Testis (tissue), 3 donors: ENCODE measurements around the gene SIAH1. TPM values are rescaled to one million over a fixed set of nuclear protein-coding genes. Genes with fewer than 3 reads are reported as not detected.
"Not testable (repeated sequence)": the region's sequence is repeated elsewhere in the genome, so short reads cannot be mapped to it uniquely, and the experiment has no call there.

Experiments
- DNase-seq: peaks from one replicate; pipeline ENCODE4 v3.0.0-alpha.2; 2019
- H3K27ac ChIP-seq, 2 donors: fragments of 200-600 bp; sonication (generic); one replicate each; pipeline ENCODE4 v1.5.1; 2019
- H3K27me3 ChIP-seq: fragments of 200-600 bp; sonication (generic); one replicate; pipeline ENCODE4 v1.5.1; 2019
- H3K36me3 ChIP-seq: fragments of 200-600 bp; sonication (generic); one replicate; pipeline ENCODE4 v1.5.1; 2017; ENCODE audit warnings: low read depth; ENCODE audit errors: missing control alignments
- H3K4me1 ChIP-seq: fragments of 200-600 bp; sonication (generic); one replicate; pipeline ENCODE4 v1.5.1; 2019
- H3K4me3 ChIP-seq, 2 donors: fragments of 200-600 bp; sonication (generic); one replicate each; pipeline ENCODE4 v1.5.1; 2017 to 2019
- H3K9me3 ChIP-seq: fragments of 200-600 bp; sonication (generic); one replicate; pipeline ENCODE4 v1.5.1; 2017
- CTCF ChIP-seq, 3 experiments: fragments of 450-650 bp in 2 of 3; fragments of 200-600 bp in 1 of 3; sonication (generic) in 1 of 3; IDR thresholded peaks; one replicate each; pipeline ENCODE4 v1.5.1; 2016 to 2019; ENCODE audit warnings: antibody characterized with exemption in 3 of 3, mild to moderate bottlenecking in 2 of 3, moderate library complexity in 1 of 3
- POLR2A ChIP-seq: fragments of 450-650 bp; IDR thresholded peaks from one replicate; pipeline ENCODE4 v1.6.1; 2017; ENCODE audit warnings: antibody characterized with exemption, mild to moderate bottlenecking, moderate library complexity
- WGBS, 2 donors: methylation state at CpG; one replicate each; pipeline ENCODE4 v1.1.5; 2018; 5-methylcytosine and 5-hydroxymethylcytosine counted together
- intact Hi-C: fragments of 100-400 bp; cut with DNase I; formaldehyde crosslinking; loops from one replicate; pipeline ENCODE4 v1.15.1; 2023; ENCODE audit warnings: low total_unique reads
- polyA plus RNA-seq: library from polyadenylated mRNA; stranded (reverse); fragments of 350-450 nt; fragmentation: Illumina TruSeq; extraction: RNeasy Lipid Tissue Mini Kit (QIAGEN cat#74804); gene quantifications from one replicate; pipeline ENCODE4 v1.2.3, GENCODE V29; 2014; ENCODE audit warnings: low read depth, low replicate concordance; ENCODE audit not compliant: insufficient read depth
- total RNA-seq, 2 donors: library from RNA; depleted of rRNA; stranded (reverse); fragments of >200 nt; gene quantifications; one replicate each; pipeline ENCODE4 v1.2.3, GENCODE V29; 2016

Gene SIAH1
- total and polyA plus RNA-seq, 3 donors from 2014 or later, result 48.2 to 60.3 (median 53.7) TPM

- H3K27ac ChIP-seq, result no peak overlapping the region
- intact Hi-C loops, result no loop called here
- no peak overlapping the region for H3K4me3 ChIP-seq
- 57 to 65% methylated on average over 1 of the region's 1 CpG for WGBS, 2 donors
- TF ChIP-seq CTCF (IDR thresholded peaks at IDR 0.05), result no peak
- no peak for TF ChIP-seq POLR2A
- H3K4me1 ChIP-seq, result peaks cover 69% of the 10 kb centered on the region
- no peaks in the 10 kb centered on the region for H3K27me3 ChIP-seq
- no peaks in the 10 kb centered on the region for H3K9me3 ChIP-seq
- DNase-seq, result no peak
- no peaks in the 10 kb centered on the region for H3K36me3 ChIP-seq
These were observed 6.4 kb downstream of the SIAH1 start for GRCh38 chr16:48378836-48379235.

GRCh38 chr16:48378276-48378675 lies 6.9 kb downstream of the SIAH1 start:
- TF ChIP-seq CTCF (IDR thresholded peaks at IDR 0.05), result no peak
- TF ChIP-seq POLR2A, result no peak
- Histone ChIP-seq H3K4me1 (peaks cover 68% of the 10 kb centered on the region), H3K27me3 (no peaks in the 10 kb centered on the region), H3K9me3 (no peaks in the 10 kb centered on the region), H3K4me3 (no peak overlapping the region), H3K27ac (no peak overlapping the region), H3K36me3 (no peaks in the 10 kb centered on the region)
- WGBS, 2 donors, result 78 to 83% methylated on average over 5 of the region's 5 CpGs
- intact Hi-C loops, result no loop called here
- no peak for DNase-seq

GRCh38 chr16:48377301-48377700 lies 7.9 kb downstream of the SIAH1 start:
- 92 to 97% methylated on average over 7 of the region's 7 CpGs for WGBS, 2 donors
- intact Hi-C loops, H3K27ac ChIP-seq, H3K4me3 ChIP-seq, H3K27me3 ChIP-seq, DNase-seq, H3K9me3 ChIP-seq, H3K36me3 ChIP-seq: not testable (repeated sequence)
- H3K4me1 ChIP-seq, result peaks cover 60% of the 10 kb centered on the region

GRCh38 chr16:48374255-48374654 lies 11.0 kb downstream of the SIAH1 start:
- no peak for DNase-seq
- Histone ChIP-seq H3K4me1 (peaks cover 41% of the 10 kb centered on the region), H3K9me3 (no peaks in the 10 kb centered on the region), H3K27ac (no peak overlapping the region), H3K4me3 (no peak overlapping the region), H3K36me3 (no peaks in the 10 kb centered on the region), H3K27me3 (no peaks in the 10 kb centered on the region)
- TF ChIP-seq POLR2A, result no peak
- no peak for TF ChIP-seq CTCF (IDR thresholded peaks at IDR 0.05)
- 45% methylated on average over 2 of the region's 2 CpGs for whole genome bisulfite sequencing, 2 donors
- intact Hi-C loops, result no loop called here

GRCh38 chr16:48373258-48374029 lies 11.8 kb downstream of the SIAH1 start:
- H3K4me1 ChIP-seq, result peaks cover 34% of the 10 kb centered on the region
- H3K36me3 ChIP-seq, result no peaks in the 10 kb centered on the region
- H3K4me3 ChIP-seq, result no peak overlapping the region
- DNase-seq, result no peak
- 83 to 86% methylated on average over 4 of the region's 4 CpGs for WGBS, 2 donors
- H3K9me3 ChIP-seq, result no peaks in the 10 kb centered on the region
- TF ChIP-seq CTCF (IDR thresholded peaks at IDR 0.05) (no peak), POLR2A (no peak)
- no peak overlapping the region for H3K27ac ChIP-seq
- intact Hi-C loops, result no loop called here
- no peaks in the 10 kb centered on the region for H3K27me3 ChIP-seq
